ENCODE measurements around the gene GRIK5.
"Not testable (repeated sequence)": the region's sequence is repeated elsewhere in the genome, so short reads cannot be mapped to it uniquely, and the experiment has no call there.

GRIK5 gene

GRCh38 chr19:42051166-42052115 is 18.6 kb downstream of the GRIK5 start:
- H3K36me3 ChIP-seq (ENCODE audit: control insufficient read depth in 1 of 2, insufficient read depth in 2 of 2, low read length in 2 of 2), result no peaks in the 10 kb centered on the region
- H3K27me3 ChIP-seq (ENCODE audit: control insufficient read depth in 1 of 2, insufficient read depth in 2 of 2, low read length in 2 of 2), result no peaks in the 10 kb centered on the region
- no peak overlapping the region for H3K4me3 ChIP-seq (ENCODE audit: low read depth in 1 of 2, low read length in 2 of 2)
- peaks cover 6 to 10% of the 10 kb centered on the region in 2 donors for H3K4me1 ChIP-seq (ENCODE audit: control insufficient read depth in 1 of 2, insufficient read depth in 2 of 2, low read length in 2 of 2)
- no peaks in the 10 kb centered on the region for H3K9me3 ChIP-seq (ENCODE audit: control insufficient read depth in 1 of 2, low read length in 2 of 2)
- H3K27ac ChIP-seq (ENCODE audit: low read depth, low read length), result no peak overlapping the region
- H3K9ac ChIP-seq (ENCODE audit: low read depth in 1 of 2, low read length in 2 of 2), result no peak overlapping the region

GRCh38 chr19:42048992-42049391 is 21.0 kb downstream of the GRIK5 start:
- H3K4me3 ChIP-seq (ENCODE audit: low read depth in 1 of 2, low read length in 2 of 2), result peak overlapping the region; percentile 52 to 65
- H3K4me1 ChIP-seq (ENCODE audit: control insufficient read depth in 1 of 2, insufficient read depth in 2 of 2, low read length in 2 of 2), result peaks cover 6 to 10% of the 10 kb centered on the region in 2 donors
- H3K36me3 ChIP-seq (ENCODE audit: control insufficient read depth in 1 of 2, insufficient read depth in 2 of 2, low read length in 2 of 2), result no peaks in the 10 kb centered on the region
- H3K9me3 ChIP-seq (ENCODE audit: control insufficient read depth in 1 of 2, low read length in 2 of 2), result no peaks in the 10 kb centered on the region
- no peaks in the 10 kb centered on the region for H3K27me3 ChIP-seq (ENCODE audit: control insufficient read depth in 1 of 2, insufficient read depth in 2 of 2, low read length in 2 of 2)
- peak overlapping the region in 1 of 2 donors; percentile 43 for H3K9ac ChIP-seq (ENCODE audit: low read depth in 1 of 2, low read length in 2 of 2)
- H3K27ac ChIP-seq (ENCODE audit: low read depth, low read length), result no peak overlapping the region

GRCh38 chr19:42045575-42045974 is 24.4 kb downstream of the GRIK5 start:
- Histone ChIP-seq H3K36me3 (ENCODE audit: control insufficient read depth in 1 of 2, insufficient read depth in 2 of 2, low read length in 2 of 2) (no peaks in the 10 kb centered on the region), H3K4me3 (ENCODE audit: low read depth in 1 of 2, low read length in 2 of 2) (no peak overlapping the region), H3K9me3 (ENCODE audit: control insufficient read depth in 1 of 2, low read length in 2 of 2) (no peaks in the 10 kb centered on the region), H3K27me3 (ENCODE audit: control insufficient read depth in 1 of 2, insufficient read depth in 2 of 2, low read length in 2 of 2) (no peaks in the 10 kb centered on the region), H3K4me1 (ENCODE audit: control insufficient read depth in 1 of 2, insufficient read depth in 2 of 2, low read length in 2 of 2) (peaks cover 6 to 10% of the 10 kb centered on the region in 2 donors), H3K9ac (ENCODE audit: low read depth in 1 of 2, low read length in 2 of 2) (no peak overlapping the region), H3K27ac (ENCODE audit: low read depth, low read length) (no peak overlapping the region)

- Histone ChIP-seq H3K9ac (ENCODE audit: low read depth in 1 of 2, low read length in 2 of 2) (no peak overlapping the region), H3K4me3 (ENCODE audit: low read depth in 1 of 2, low read length in 2 of 2) (no peak overlapping the region), H3K9me3 (ENCODE audit: control insufficient read depth in 1 of 2, low read length in 2 of 2) (no peaks in the 10 kb centered on the region), H3K27me3 (ENCODE audit: control insufficient read depth in 1 of 2, insufficient read depth in 2 of 2, low read length in 2 of 2) (no peaks in the 10 kb centered on the region), H3K36me3 (ENCODE audit: control insufficient read depth in 1 of 2, insufficient read depth in 2 of 2, low read length in 2 of 2) (no peaks in the 10 kb centered on the region), H3K27ac (ENCODE audit: low read depth, low read length) (no peak overlapping the region), H3K4me1 (ENCODE audit: control insufficient read depth in 1 of 2, insufficient read depth in 2 of 2, low read length in 2 of 2) (no peaks in the 10 kb centered on the region)
Observed at GRCh38 chr19:42042455-42043170, 27.4 kb downstream of the GRIK5 start.

GRCh38 chr19:42040491-42040890 is 29.5 kb downstream of the GRIK5 start:
- not testable (repeated sequence) for H3K4me1 ChIP-seq (ENCODE audit: control insufficient read depth in 1 of 2, insufficient read depth in 2 of 2, low read length in 2 of 2); H3K4me3 ChIP-seq (ENCODE audit: low read depth in 1 of 2, low read length in 2 of 2); H3K9me3 ChIP-seq (ENCODE audit: control insufficient read depth in 1 of 2, low read length in 2 of 2); H3K27ac ChIP-seq (ENCODE audit: low read depth, low read length); H3K9ac ChIP-seq (ENCODE audit: low read depth in 1 of 2, low read length in 2 of 2); H3K27me3 ChIP-seq (ENCODE audit: control insufficient read depth in 1 of 2, insufficient read depth in 2 of 2, low read length in 2 of 2); H3K36me3 ChIP-seq (ENCODE audit: control insufficient read depth in 1 of 2, insufficient read depth in 2 of 2, low read length in 2 of 2)

GRCh38 chr19:42040031-42040430 is 30.0 kb downstream of the GRIK5 start:
- H3K4me3 ChIP-seq (ENCODE audit: low read depth in 1 of 2, low read length in 2 of 2), result no peak overlapping the region
- H3K9ac ChIP-seq (ENCODE audit: low read depth in 1 of 2, low read length in 2 of 2), result no peak overlapping the region
- no peaks in the 10 kb centered on the region for H3K4me1 ChIP-seq (ENCODE audit: control insufficient read depth in 1 of 2, insufficient read depth in 2 of 2, low read length in 2 of 2)
- no peaks in the 10 kb centered on the region for H3K9me3 ChIP-seq (ENCODE audit: control insufficient read depth in 1 of 2, low read length in 2 of 2)
- no peak overlapping the region for H3K27ac ChIP-seq (ENCODE audit: low read depth, low read length)
- H3K36me3 ChIP-seq (ENCODE audit: control insufficient read depth in 1 of 2, insufficient read depth in 2 of 2, low read length in 2 of 2), result no peaks in the 10 kb centered on the region
- no peaks in the 10 kb centered on the region for H3K27me3 ChIP-seq (ENCODE audit: control insufficient read depth in 1 of 2, insufficient read depth in 2 of 2, low read length in 2 of 2)

GRCh38 chr19:42038666-42039065 is 31.3 kb downstream of the GRIK5 start:
- Histone ChIP-seq H3K9ac (ENCODE audit: low read depth in 1 of 2, low read length in 2 of 2) (no peak overlapping the region), H3K4me1 (ENCODE audit: control insufficient read depth in 1 of 2, insufficient read depth in 2 of 2, low read length in 2 of 2) (no peaks in the 10 kb centered on the region), H3K9me3 (ENCODE audit: control insufficient read depth in 1 of 2, low read length in 2 of 2) (no peaks in the 10 kb centered on the region), H3K36me3 (ENCODE audit: control insufficient read depth in 1 of 2, insufficient read depth in 2 of 2, low read length in 2 of 2) (no peaks in the 10 kb centered on the region), H3K4me3 (ENCODE audit: low read depth in 1 of 2, low read length in 2 of 2) (no peak overlapping the region), H3K27ac (ENCODE audit: low read depth, low read length) (no peak overlapping the region), H3K27me3 (ENCODE audit: control insufficient read depth in 1 of 2, insufficient read depth in 2 of 2, low read length in 2 of 2) (no peaks in the 10 kb centered on the region)

GRCh38 chr19:42037649-42038048 is 32.4 kb downstream of the GRIK5 start:
- Histone ChIP-seq H3K4me1 (ENCODE audit: control insufficient read depth in 1 of 2, insufficient read depth in 2 of 2, low read length in 2 of 2) (no peaks in the 10 kb centered on the region), H3K4me3 (ENCODE audit: low read depth in 1 of 2, low read length in 2 of 2) (no peak overlapping the region), H3K36me3 (ENCODE audit: control insufficient read depth in 1 of 2, insufficient read depth in 2 of 2, low read length in 2 of 2) (no peaks in the 10 kb centered on the region), H3K9ac (ENCODE audit: low read depth in 1 of 2, low read length in 2 of 2) (no peak overlapping the region), H3K27me3 (ENCODE audit: control insufficient read depth in 1 of 2, insufficient read depth in 2 of 2, low read length in 2 of 2) (no peaks in the 10 kb centered on the region), H3K27ac (ENCODE audit: low read depth, low read length) (no peak overlapping the region), H3K9me3 (ENCODE audit: control insufficient read depth in 1 of 2, low read length in 2 of 2) (no peaks in the 10 kb centered on the region)

GRCh38 chr19:42034640-42035391 is 35.2 kb downstream of the GRIK5 start:
- H3K27me3 ChIP-seq (ENCODE audit: control insufficient read depth in 1 of 2, insufficient read depth in 2 of 2, low read length in 2 of 2); H3K9me3 ChIP-seq (ENCODE audit: control insufficient read depth in 1 of 2, low read length in 2 of 2); H3K27ac ChIP-seq (ENCODE audit: low read depth, low read length); H3K4me3 ChIP-seq (ENCODE audit: low read depth in 1 of 2, low read length in 2 of 2); H3K9ac ChIP-seq (ENCODE audit: low read depth in 1 of 2, low read length in 2 of 2); H3K36me3 ChIP-seq (ENCODE audit: control insufficient read depth in 1 of 2, insufficient read depth in 2 of 2, low read length in 2 of 2); H3K4me1 ChIP-seq (ENCODE audit: control insufficient read depth in 1 of 2, insufficient read depth in 2 of 2, low read length in 2 of 2): not testable (repeated sequence)

- Histone ChIP-seq H3K36me3 (ENCODE audit: control insufficient read depth in 1 of 2, insufficient read depth in 2 of 2, low read length in 2 of 2) (no peaks in the 10 kb centered on the region), H3K9me3 (ENCODE audit: control insufficient read depth in 1 of 2, low read length in 2 of 2) (no peaks in the 10 kb centered on the region), H3K27ac (ENCODE audit: low read depth, low read length) (no peak overlapping the region), H3K4me1 (ENCODE audit: control insufficient read depth in 1 of 2, insufficient read depth in 2 of 2, low read length in 2 of 2) (peaks cover 5 to 7% of the 10 kb centered on the region in 2 donors), H3K27me3 (ENCODE audit: control insufficient read depth in 1 of 2, insufficient read depth in 2 of 2, low read length in 2 of 2) (no peaks in the 10 kb centered on the region), H3K4me3 (ENCODE audit: low read depth in 1 of 2, low read length in 2 of 2) (no peak overlapping the region), H3K9ac (ENCODE audit: low read depth in 1 of 2, low read length in 2 of 2) (no peak overlapping the region)
Observed at GRCh38 chr19:42033413-42033812, 36.6 kb downstream of the GRIK5 start.
